Small intestine (tissue), 7 donors: ENCODE data around the gene ZNF735. TPM values are rescaled to one million over a fixed set of nuclear protein-coding genes. Genes with fewer than 3 reads are reported as not detected.
"Not testable (repeated sequence)": the region's sequence is repeated elsewhere in the genome, so short reads cannot be mapped to it uniquely, and the experiment has no call there.

Experiments
- DNase-seq, 2 donors: peaks; one replicate each; pipeline versions ENCODE4 v3.0.0 to v3.0.0-alpha.2; 2013
- FAIRE-seq: peaks from 2 replicates; lab custom pipeline; 2012; peaks lifted over from hg19 to GRCh38; lab: Jason Lieb, UNC
- H3K27ac ChIP-seq, 3 donors: one replicate each; pipeline ENCODE4 v1.5.1; 2013; ENCODE audit warnings: low read length in 2 of 3, mild to moderate bottlenecking in 2 of 3, control low read depth in 1 of 3, inconsistent platforms in 1 of 3, low read depth in 1 of 3, moderate library complexity in 1 of 3
- H3K27me3 ChIP-seq, 3 donors: one replicate each; pipeline ENCODE4 v1.6.1; 2013; ENCODE audit warnings: low read length in 3 of 3, inconsistent platforms in 1 of 3; ENCODE audit not compliant: control insufficient read depth in 3 of 3, insufficient read depth in 3 of 3
- H3K36me3 ChIP-seq, 3 donors: one replicate each; pipeline ENCODE4 v1.6.1; 2013; ENCODE audit warnings: low read length in 3 of 3, inconsistent platforms in 1 of 3, low read depth in 1 of 3, mild to moderate bottlenecking in 1 of 3, moderate library complexity in 1 of 3; ENCODE audit not compliant: control insufficient read depth in 3 of 3, insufficient read depth in 2 of 3
- H3K4me1 ChIP-seq, 3 donors: one replicate each; pipeline ENCODE4 v1.6.1; 2013; ENCODE audit warnings: low read length in 2 of 3, inconsistent platforms in 1 of 3, low read depth in 1 of 3, mild to moderate bottlenecking in 1 of 3, moderate library complexity in 1 of 3; ENCODE audit not compliant: control insufficient read depth in 3 of 3, insufficient read depth in 2 of 3
- H3K4me3 ChIP-seq, 3 donors: one replicate each; pipeline ENCODE4 v1.5.1; 2013; ENCODE audit warnings: low read length in 3 of 3, control low read depth in 1 of 3, inconsistent platforms in 1 of 3, low read depth in 1 of 3, mild to moderate bottlenecking in 1 of 3, moderate library complexity in 1 of 3
- H3K9me3 ChIP-seq, 2 donors: one replicate each; pipeline ENCODE4 v1.6.1; 2013; ENCODE audit warnings: low read depth in 1 of 2, low read length in 1 of 2; ENCODE audit not compliant: control insufficient read depth in 2 of 2, insufficient read depth in 1 of 2
- WGBS, 3 donors: extraction: QIAGEN DNeasy Blood & Tissue Kit; methylation state at CpG; one replicate each; pipeline ENCODE4 v1.1.7; 2013; 5-methylcytosine and 5-hydroxymethylcytosine counted together
- polyA plus RNA-seq, 4 donors: library from polyadenylated mRNA; stranded (reverse) in 3 of 4; unstranded in 1 of 4; fragments of 200-250 nt in 3 of 4; fragments of 120-200 nt in 1 of 4; gene quantifications; one replicate each; pipeline versions ENCODE4 v1.2.1 to v1.2.3, GENCODE V29; 2013
- donor health status: healthy with polysubstance abuse.
- donor health status: control.
- donor health status: control.
- donor health status: Bipolar disorder and iron deficiency.
- donor health status: healthy.

ZNF735 gene
- polyA plus RNA-seq, 4 donors: not detected

- no peak for FAIRE-seq
- Histone ChIP-seq H3K27ac (no peak overlapping the region), H3K4me3 (no peak overlapping the region), H3K36me3 (no peaks in the 10 kb centered on the region), H3K27me3 (no peaks in the 10 kb centered on the region), H3K9me3 (peaks cover 3 to 51% of the 10 kb centered on the region in 2 donors), H3K4me1 (no peaks in the 10 kb centered on the region)
- 95 to 99% (median 97%) methylated on average over 13 of the region's 13 CpGs for WGBS, 3 donors
- DNase-seq: no peak
Measured at GRCh38 chr7:64183827-64184372, 23.1 kb upstream of the ZNF735 start.

- no peaks in the 10 kb centered on the region for H3K36me3 ChIP-seq
- no peak for FAIRE-seq
- peaks cover 3 to 51% of the 10 kb centered on the region in 2 donors for H3K9me3 ChIP-seq
- 90 to 93% (median 91%) methylated on average over 11 to 12 of the region's 12 CpGs for WGBS, 3 donors
- no peaks in the 10 kb centered on the region for H3K4me1 ChIP-seq
- DNase-seq: no peak
- H3K4me3 ChIP-seq: no peak overlapping the region
- H3K27ac ChIP-seq: no peak overlapping the region
- no peaks in the 10 kb centered on the region for H3K27me3 ChIP-seq
Measured at GRCh38 chr7:64184376-64184775, 22.6 kb upstream of the ZNF735 start.

- no peak overlapping the region for H3K27ac ChIP-seq
- no peaks in the 10 kb centered on the region for H3K4me1 ChIP-seq
- FAIRE-seq: no peak
- peaks cover 0 to 47% of the 10 kb centered on the region in 2 donors for H3K9me3 ChIP-seq
- 58 to 69% (median 59%) methylated on average over 3 of the region's 3 CpGs for WGBS, 3 donors
- no peaks in the 10 kb centered on the region for H3K27me3 ChIP-seq
- no peaks in the 10 kb centered on the region for H3K36me3 ChIP-seq
- H3K4me3 ChIP-seq: no peak overlapping the region
- no peak for DNase-seq
Measured at GRCh38 chr7:64187408-64187807, 19.6 kb upstream of the ZNF735 start.

- DNase-seq (no peak), FAIRE-seq (no peak)
- H3K27me3 ChIP-seq: no peaks in the 10 kb centered on the region
- H3K4me1 ChIP-seq: no peaks in the 10 kb centered on the region
- WGBS, 3 donors: 91 to 95% (median 92%) methylated on average over 24 of the region's 24 CpGs
- no peak overlapping the region for H3K4me3 ChIP-seq
- H3K27ac ChIP-seq: no peak overlapping the region
- peaks cover 0 to 40% of the 10 kb centered on the region in 2 donors for H3K9me3 ChIP-seq
- no peaks in the 10 kb centered on the region for H3K36me3 ChIP-seq
Measured at GRCh38 chr7:64192148-64192704, 14.8 kb upstream of the ZNF735 start.

- WGBS, 3 donors: 78 to 82% (median 79%) methylated on average over 8 of the region's 8 CpGs
- Histone ChIP-seq H3K4me1 (no peaks in the 10 kb centered on the region), H3K27ac (no peak overlapping the region), H3K4me3 (no peak overlapping the region), H3K27me3 (no peaks in the 10 kb centered on the region), H3K36me3 (no peaks in the 10 kb centered on the region), H3K9me3 (peaks cover 0 to 38% of the 10 kb centered on the region in 2 donors)
- FAIRE-seq: no peak
- no peak for DNase-seq
Measured at GRCh38 chr7:64192775-64193174, 14.2 kb upstream of the ZNF735 start.

GRCh38 chr7:64219710-64220298 is 12.8 kb downstream of the ZNF735 start:
- 77 to 85% (median 78%) methylated on average over 5 of the region's 5 CpGs for WGBS, 3 donors
- not testable (repeated sequence) for FAIRE-seq, H3K27ac ChIP-seq

GRCh38 chr7:64223366-64223765 is 16.4 kb downstream of the ZNF735 start:
- Histone ChIP-seq H3K36me3 (no peaks in the 10 kb centered on the region), H3K27ac (no peak overlapping the region), H3K4me1 (no peaks in the 10 kb centered on the region), H3K4me3 (no peak overlapping the region), H3K27me3 (no peaks in the 10 kb centered on the region), H3K9me3 (peaks cover 0 to 36% of the 10 kb centered on the region in 2 donors)
- DNase-seq (no peak), FAIRE-seq (no peak)
- 25 to 40% (median 29%) methylated on average over 2 of the region's 2 CpGs for WGBS, 3 donors

More at GRCh38 chr7:64219710-64220298, 12.8 kb downstream of the ZNF735 start:
- H3K9me3 ChIP-seq: peaks cover 0 to 20% of the 10 kb centered on the region in 2 donors
- DNase-seq, H3K27me3 ChIP-seq, H3K4me1 ChIP-seq, H3K4me3 ChIP-seq, H3K36me3 ChIP-seq: not testable (repeated sequence)

- not testable (repeated sequence) for H3K36me3 ChIP-seq, H3K4me1 ChIP-seq, H3K27me3 ChIP-seq, H3K4me3 ChIP-seq, DNase-seq, H3K27ac ChIP-seq, FAIRE-seq
- 93 to 100% (median 100%) methylated on average over 1 of the region's 1 CpG for WGBS, 3 donors
- H3K9me3 ChIP-seq: peaks cover 0 to 53% of the 10 kb centered on the region in 2 donors
Measured at GRCh38 chr7:64228174-64228573, 21.2 kb downstream of the ZNF735 start, which contains the start of gene ZNF679. ZNF679 (plus strand) TSS chr7:64228474; CDS start chr7:64249118, 20,644 bp downstream.
